T-cell (primary cell): ENCODE measurements around the gene SPATA17. TPM values are rescaled to one million over a fixed set of nuclear protein-coding genes. Genes with fewer than 3 reads are reported as not detected.

Experiments used
- ATAC-seq, 4 experiments: fragments of 200-7000 bp in 3 of 4; fragments of 150-1000 bp in 1 of 4; cut with Tn5 transposase; replicated peaks in 1 of 4; 1 replicate in 3 of 4; 2 replicates in 1 of 4; pipeline ENCODE4 v1.10.0; 2021; ENCODE audit warnings: moderate library complexity in 3 of 4, mild to moderate bottlenecking in 2 of 4, moderate number of reproducible peaks in 1 of 4
- CTCF ChIA-PET, 2 donors: fragments of 300-600 bp; sonication (Branson Sonifier 250); formaldehyde crosslinking; loops; one replicate each; lab custom pipeline; 2022; ENCODE audit warnings: antibody characterized with exemption in 2 of 2; lab: Charles Lee
- POLR2A ChIA-PET, 2 donors: fragments of 300-600 bp; sonication (Branson Sonifier 250); formaldehyde crosslinking; loops; one replicate each; lab custom pipeline; 2022; ENCODE audit warnings: antibody characterized with exemption in 2 of 2; lab: Charles Lee
- DNase-seq, 35 experiments: peaks; one replicate each; pipeline versions ENCODE4 v3.0.0 to v3.0.0-alpha.2; 2013 to 2023
- H3K27ac ChIP-seq: one replicate; pipeline ENCODE4 v1.5.1; 2013; ENCODE audit warnings: low read length
- H3K27me3 ChIP-seq, 2 experiments: replicated peaks in 1 of 2; 1 replicate in 1 of 2; 2 replicates in 1 of 2; pipeline versions ENCODE4 v1.6.1 to v1.7.0; 2013; ENCODE audit warnings: low read length in 1 of 2, mixed read lengths in 1 of 2; ENCODE audit not compliant: control insufficient read depth in 2 of 2, insufficient read depth in 2 of 2; ENCODE audit errors: extremely low read depth in 1 of 2
- H3K36me3 ChIP-seq, 2 donors: 1 replicate in 1 of 2; 2 replicates in 1 of 2; pipeline versions ENCODE4 v1.6.1 to v1.7.0; 2013; ENCODE audit warnings: low read length in 1 of 2; ENCODE audit not compliant: control insufficient read depth in 2 of 2, insufficient read depth in 1 of 2; ENCODE audit errors: extremely low read depth in 1 of 2
- H3K4me1 ChIP-seq, 2 experiments: 1 replicate in 1 of 2; 2 replicates in 1 of 2; pipeline versions ENCODE4 v1.6.1 to v1.7.0; 2013; ENCODE audit warnings: low read length in 2 of 2, mixed read lengths in 1 of 2; ENCODE audit not compliant: insufficient read depth in 2 of 2, control insufficient read depth in 1 of 2; ENCODE audit errors: extremely low read depth in 1 of 2
- H3K4me3 ChIP-seq, 2 donors: 1 replicate in 1 of 2; 2 replicates in 1 of 2; pipeline versions ENCODE4 v1.5.1 to v1.7.0; 2013; ENCODE audit warnings: mild to moderate bottlenecking in 2 of 2, low read length in 1 of 2, moderate library complexity in 1 of 2; ENCODE audit not compliant: control insufficient read depth in 1 of 2; ENCODE audit errors: extremely low read depth in 1 of 2
- H3K9me3 ChIP-seq: 2 replicates; pipeline ENCODE4 v1.7.0; 2013
- H3K27ac Mint-ChIP-seq, 2 donors: one replicate each; pipeline ENCODE4 v1.8.0; 2020 to 2021; ENCODE audit warnings: mild to moderate bottlenecking in 2 of 2, mixed read lengths in 2 of 2
- H3K27me3 Mint-ChIP-seq, 2 donors: one replicate each; pipeline ENCODE4 v1.8.0; 2021 to 2022; ENCODE audit warnings: mixed read lengths in 2 of 2
- H3K36me3 Mint-ChIP-seq: one replicate; pipeline ENCODE4 v1.8.0; 2021; ENCODE audit warnings: mixed read lengths
- H3K4me1 Mint-ChIP-seq, 3 donors: one replicate each; pipeline ENCODE4 v1.8.0; 2020 to 2022; ENCODE audit warnings: mixed read lengths in 3 of 3, mild to moderate bottlenecking in 1 of 3
- H3K4me3 Mint-ChIP-seq, 3 donors: one replicate each; pipeline ENCODE4 v1.8.0; 2020 to 2022; ENCODE audit warnings: mild to moderate bottlenecking in 3 of 3, mixed read lengths in 3 of 3, moderate library complexity in 3 of 3
- H3K9me3 Mint-ChIP-seq, 3 donors: one replicate each; pipeline ENCODE4 v1.8.0; 2020 to 2022; ENCODE audit warnings: mixed read lengths in 3 of 3
- WGBS: methylation state at CpG from one replicate; pipeline ENCODE4 v1.1.5; 2013; ENCODE audit warnings: missing lambda C conversion rate; ENCODE audit not compliant: insufficient coverage; 5-methylcytosine and 5-hydroxymethylcytosine counted together
- total RNA-seq, 35 experiments: library from RNA in 6 of 35; stranded (reverse) in 6 of 35; fragments of 120-200 nt in 1 of 35; gene quantifications; one replicate each; pipeline versions ENCODE4 v1.2.1 to v1.2.4 and lab custom pipeline; 2013 to 2026

The SPATA17 gene
- total RNA-seq, 5 donors from 2014 or later (not counting 1 experiment from before 2014, with no cell fraction given), result 0.44 TPM; not detected in 4

GRCh38 chr1:217888328-217888727, 257.2 kb downstream of the SPATA17 start:
- Mint-ChIP-seq H3K27ac (no peak overlapping the region), H3K9me3 (peaks cover 3 to 6% (median 5%) of the 10 kb centered on the region in 3 donors)
- CTCF ChIA-PET, result no interaction called here

GRCh38 chr1:217889401-217889800, 258.3 kb downstream of the SPATA17 start:
- H3K27me3 Mint-ChIP-seq, result no peaks in the 10 kb centered on the region
- POLR2A ChIA-PET, result no interaction called here

More at GRCh38 chr1:217888328-217888727, 257.2 kb downstream of the SPATA17 start:
- H3K4me3 ChIP-seq, result no peak overlapping the region
- POLR2A ChIA-PET, result no interaction called here
- no peak for ATAC-seq
- H3K36me3 ChIP-seq, result no peaks in the 10 kb centered on the region
- H3K27me3 ChIP-seq, result no peaks in the 10 kb centered on the region
- DNase-seq, result no peak
- Mint-ChIP-seq H3K4me3 (no peak overlapping the region), H3K36me3 (no peaks in the 10 kb centered on the region), H3K27me3 (no peaks in the 10 kb centered on the region), H3K4me1 (no peaks in the 10 kb centered on the region)
- no peaks in the 10 kb centered on the region for H3K4me1 ChIP-seq
- WGBS, result no CpG with 5 or more reads among the region's 2 CpGs
- H3K9me3 ChIP-seq, result no peaks in the 10 kb centered on the region
- H3K27ac ChIP-seq, result no peak overlapping the region

GRCh38 chr1:217891966-217892365, 260.8 kb downstream of the SPATA17 start:
- ChIA-PET POLR2A (no interaction called here), CTCF (no interaction called here)
- H3K9me3 Mint-ChIP-seq, result peaks cover 3 to 5% (median 4%) of the 10 kb centered on the region in 3 donors
- H3K27me3 Mint-ChIP-seq, result no peaks in the 10 kb centered on the region
- ATAC-seq (no peak), DNase-seq (no peak)
- no peak overlapping the region for H3K27ac Mint-ChIP-seq
- Histone ChIP-seq H3K4me1 (no peaks in the 10 kb centered on the region), H3K36me3 (no peaks in the 10 kb centered on the region), H3K27ac (no peak overlapping the region), H3K9me3 (no peaks in the 10 kb centered on the region), H3K27me3 (no peaks in the 10 kb centered on the region), H3K4me3 (no peak overlapping the region)
- no peak overlapping the region for H3K4me3 Mint-ChIP-seq
- no peaks in the 10 kb centered on the region for H3K4me1 Mint-ChIP-seq
- WGBS, result no CpG with 5 or more reads among the region's 2 CpGs
- no peaks in the 10 kb centered on the region for H3K36me3 Mint-ChIP-seq

More at GRCh38 chr1:217889401-217889800, 258.3 kb downstream of the SPATA17 start:
- Histone ChIP-seq H3K4me3 (no peak overlapping the region), H3K36me3 (no peaks in the 10 kb centered on the region), H3K4me1 (no peaks in the 10 kb centered on the region), H3K9me3 (no peaks in the 10 kb centered on the region), H3K27ac (no peak overlapping the region), H3K27me3 (no peaks in the 10 kb centered on the region)
- H3K4me3 Mint-ChIP-seq, result no peak overlapping the region
- no peaks in the 10 kb centered on the region for H3K36me3 Mint-ChIP-seq
- no peak for ATAC-seq
- H3K4me1 Mint-ChIP-seq, result no peaks in the 10 kb centered on the region
- WGBS, result 77% methylated on average over 9 of the region's 10 CpGs
- no peak for DNase-seq
- CTCF ChIA-PET, result no interaction called here
- no peak overlapping the region for H3K27ac Mint-ChIP-seq
- peaks cover 3 to 5% (median 4%) of the 10 kb centered on the region in 3 donors for H3K9me3 Mint-ChIP-seq

GRCh38 chr1:217892750-217893149, 261.6 kb downstream of the SPATA17 start:
- CTCF ChIA-PET, result no interaction called here
- H3K4me3 Mint-ChIP-seq, result no peak overlapping the region
- no peak overlapping the region for H3K27ac ChIP-seq
- POLR2A ChIA-PET, result no interaction called here
- no peaks in the 10 kb centered on the region for H3K4me1 Mint-ChIP-seq
- H3K27me3 ChIP-seq, result no peaks in the 10 kb centered on the region
- H3K36me3 ChIP-seq, result no peaks in the 10 kb centered on the region
- no peak overlapping the region for H3K4me3 ChIP-seq
- H3K4me1 ChIP-seq, result no peaks in the 10 kb centered on the region
- H3K9me3 Mint-ChIP-seq, result peaks cover 3 to 5% (median 4%) of the 10 kb centered on the region in 3 donors
- DNase-seq, result no peak
- no peaks in the 10 kb centered on the region for H3K27me3 Mint-ChIP-seq
- no peaks in the 10 kb centered on the region for H3K36me3 Mint-ChIP-seq
- ATAC-seq, result no peak
- no peak overlapping the region for H3K27ac Mint-ChIP-seq
- H3K9me3 ChIP-seq, result no peaks in the 10 kb centered on the region
- WGBS, result no CpG with 5 or more reads among the region's 3 CpGs

DNA sequence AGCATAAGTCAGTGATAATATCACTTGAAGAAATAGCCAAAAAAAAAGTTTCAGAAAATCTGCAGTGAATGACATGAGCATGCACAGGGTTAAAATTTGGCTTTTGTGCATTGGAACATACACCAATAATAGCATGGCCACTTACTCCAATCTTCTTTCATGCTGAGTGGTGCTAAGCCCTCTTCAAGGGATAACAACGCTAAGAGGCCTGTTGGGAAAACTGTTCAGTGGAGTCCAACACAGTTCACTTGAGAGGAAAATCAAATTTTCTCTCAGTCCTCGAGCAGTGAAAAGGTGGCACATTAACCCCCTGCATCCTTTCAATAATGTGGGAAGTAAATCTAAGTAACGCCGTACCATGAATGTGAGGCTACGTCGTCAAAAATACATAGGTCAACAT, 264.7 kb downstream of the SPATA17 start:
- no peaks in the 10 kb centered on the region for H3K36me3 ChIP-seq
- no peak overlapping the region for H3K27ac ChIP-seq
- H3K9me3 ChIP-seq, result no peaks in the 10 kb centered on the region
- H3K27me3 ChIP-seq, result no peaks in the 10 kb centered on the region
- H3K4me3 Mint-ChIP-seq, result no peak overlapping the region
- no peaks in the 10 kb centered on the region for H3K36me3 Mint-ChIP-seq
- H3K27me3 Mint-ChIP-seq, result no peaks in the 10 kb centered on the region
- H3K9me3 Mint-ChIP-seq, result peaks cover 0 to 8% (median 1%) of the 10 kb centered on the region in 3 donors
- ChIA-PET CTCF (no interaction called here), POLR2A (no interaction called here)
- no peaks in the 10 kb centered on the region for H3K4me1 Mint-ChIP-seq
- H3K4me3 ChIP-seq, result no peak overlapping the region
- DNase-seq, result no peak
- no peak for ATAC-seq
- no peak overlapping the region for H3K27ac Mint-ChIP-seq
- WGBS, result no CpG with 5 or more reads among the region's 6 CpGs
- H3K4me1 ChIP-seq, result no peaks in the 10 kb centered on the region

DNA sequence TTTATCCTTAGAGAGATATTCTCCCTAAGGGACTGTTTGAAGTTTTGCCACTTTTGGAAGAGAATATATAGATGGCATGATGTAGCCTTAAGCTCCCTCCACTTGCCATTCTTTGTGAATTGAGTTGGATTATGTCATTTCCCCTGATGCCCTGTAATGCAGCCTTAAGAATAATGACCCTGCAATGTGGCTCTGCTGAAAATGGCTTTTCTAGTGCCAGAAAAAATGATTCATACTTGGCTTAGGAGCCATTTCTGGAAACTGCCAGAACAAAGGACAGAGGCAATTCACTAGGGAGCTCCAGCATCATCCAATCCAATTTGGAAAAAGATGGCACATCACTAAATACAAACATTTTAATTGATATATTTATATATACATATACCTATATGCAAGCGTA, 265.3 kb downstream of the SPATA17 start:
- H3K27me3 ChIP-seq, result no peaks in the 10 kb centered on the region
- H3K36me3 ChIP-seq, result no peaks in the 10 kb centered on the region
- peaks cover 0 to 3% (median 0%) of the 10 kb centered on the region in 3 donors for H3K9me3 Mint-ChIP-seq
- no peak for ATAC-seq
- no peak overlapping the region for H3K4me3 Mint-ChIP-seq
- H3K4me1 Mint-ChIP-seq, result no peaks in the 10 kb centered on the region
- no peaks in the 10 kb centered on the region for H3K36me3 Mint-ChIP-seq
- no peak overlapping the region for H3K4me3 ChIP-seq
- H3K27me3 Mint-ChIP-seq, result no peaks in the 10 kb centered on the region
- POLR2A ChIA-PET, result no interaction called here
- CTCF ChIA-PET, result no interaction called here
- no peaks in the 10 kb centered on the region for H3K9me3 ChIP-seq
- no peaks in the 10 kb centered on the region for H3K4me1 ChIP-seq
- no peak overlapping the region for H3K27ac ChIP-seq
- DNase-seq, result no peak
- WGBS, result no CpG with 5 or more reads among the region's 1 CpG
- H3K27ac Mint-ChIP-seq, result no peak overlapping the region

- ChIA-PET POLR2A (interaction anchor here in 1 of 2 donors (0.6 kb wide), 1 partner anchor 311 kb away, joined by 3 read pairs; no protein-coding TSS in a partner anchor), CTCF (no interaction called here)
- ATAC-seq, result no peak
Measured at GRCh38 chr1:217897100-217897499, 266.0 kb downstream of the SPATA17 start.

More at GRCh38 chr1:217897100-217897499, 266.0 kb downstream of the SPATA17 start:
- H3K27me3 Mint-ChIP-seq, result no peaks in the 10 kb centered on the region
- H3K27ac Mint-ChIP-seq, result no peak overlapping the region
- no peak overlapping the region for H3K4me3 ChIP-seq
- no peaks in the 10 kb centered on the region for H3K36me3 ChIP-seq
- peaks cover 0 to 3% (median 0%) of the 10 kb centered on the region in 3 donors for H3K9me3 Mint-ChIP-seq
- H3K4me1 Mint-ChIP-seq, result no peaks in the 10 kb centered on the region
- no peak overlapping the region for H3K27ac ChIP-seq
- H3K36me3 Mint-ChIP-seq, result no peaks in the 10 kb centered on the region
- no peak overlapping the region for H3K4me3 Mint-ChIP-seq
- H3K27me3 ChIP-seq, result no peaks in the 10 kb centered on the region
- WGBS, result 60% methylated on average over 1 of the region's 2 CpGs
- H3K4me1 ChIP-seq, result no peaks in the 10 kb centered on the region
- no peaks in the 10 kb centered on the region for H3K9me3 ChIP-seq
- no peak for DNase-seq
